ENCODE measurements around the gene PTGDS. TPM values are rescaled to one million over a fixed set of nuclear protein-coding genes. Genes with fewer than 3 reads are reported as not detected.

Gene PTGDS
- total and polyA plus RNA-seq, 9 of the 15 experiments (the other 6 are each of a cell fraction or from before 2014, with no cell fraction given), result 0.46 to 7.1 (median 2.0) TPM

GRCh38 chr9:136991993-136992818 is 14.9 kb downstream of the PTGDS start, which contains the start of gene PAXX (continued):
- no peak for TF ChIP-seq ERF (CRISPR knock-in tag; IDR thresholded peaks at IDR 0.05)
- 0 out of 2 replicates have a peak, but pooled peaks have one; percentile 33 for TF ChIP-seq RREB1 (CRISPR knock-in tag; IDR thresholded peaks at IDR 0.05)
- no peak for TF ChIP-seq ZNF277 (CRISPR knock-in tag; IDR thresholded peaks at IDR 0.05; ENCODE audit: borderline replicate concordance)
- peak; percentile 89 for TF ChIP-seq GATAD2B (IDR thresholded peaks at IDR 0.05; ENCODE audit: borderline replicate concordance)
- no peak for TF ChIP-seq NR1H2 (CRISPR knock-in tag; IDR thresholded peaks at IDR 0.05)
- TF ChIP-seq ID3 (CRISPR knock-in tag; IDR thresholded peaks at IDR 0.05), result no peak
- TF ChIP-seq ID3 (tag; IDR thresholded peaks at IDR 0.05), result 0 out of 2 replicates have a peak, but pooled peaks have one; percentile 31
- TF ChIP-seq CC2D1A (IDR thresholded peaks at IDR 0.05), result no peak
- TF ChIP-seq ATF3 (IDR thresholded peaks at IDR 0.05), result no peak
- no peak for TF ChIP-seq ATF3 (CRISPR knock-in tag; conservative IDR thresholded peaks at IDR 0.05)
- peak; percentile 42; the same call in 1 of the 2 replicates for TF ChIP-seq RNF2 (IDR thresholded peaks at IDR 0.05)
- no peak for TF ChIP-seq SNIP1 (IDR thresholded peaks at IDR 0.05; ENCODE audit: low read depth)
- TF ChIP-seq ZNF699 (CRISPR knock-in tag; IDR thresholded peaks at IDR 0.05; ENCODE audit: insufficient replicate concordance), result no peak
- no peak for TF ChIP-seq SREBF1 (IDR thresholded peaks at IDR 0.05; ENCODE audit: borderline replicate concordance, low read depth, low read length)
- TF ChIP-seq FOXP4 (CRISPR knock-in tag; IDR thresholded peaks at IDR 0.05; ENCODE audit: borderline replicate concordance), result no peak
- no peak for TF ChIP-seq ZNF586 (CRISPR knock-in tag; conservative IDR thresholded peaks at IDR 0.05)
- TF ChIP-seq MCM5 (IDR thresholded peaks at IDR 0.05; ENCODE audit: low read depth), result no peak
